PFSK-1 (cell line): ENCODE measurements around the gene MAP6.

ENCODE experiments used
- FOXP2 ChIP-seq: optimal IDR thresholded peaks from 2 replicates; pipeline ENCODE3; 2011; ENCODE audit warnings: borderline replicate concordance, control low read depth, inconsistent platforms; ENCODE audit not compliant: insufficient read depth; ENCODE audit errors: extremely low read length, extremely low read depth
- POLR2AphosphoS5 ChIP-seq: IDR thresholded peaks from 2 replicates; pipeline ENCODE4 v1.6.1; 2012; ENCODE audit warnings: low read depth, mild to moderate bottlenecking, control low read depth, low read length, moderate library complexity

DNA sequence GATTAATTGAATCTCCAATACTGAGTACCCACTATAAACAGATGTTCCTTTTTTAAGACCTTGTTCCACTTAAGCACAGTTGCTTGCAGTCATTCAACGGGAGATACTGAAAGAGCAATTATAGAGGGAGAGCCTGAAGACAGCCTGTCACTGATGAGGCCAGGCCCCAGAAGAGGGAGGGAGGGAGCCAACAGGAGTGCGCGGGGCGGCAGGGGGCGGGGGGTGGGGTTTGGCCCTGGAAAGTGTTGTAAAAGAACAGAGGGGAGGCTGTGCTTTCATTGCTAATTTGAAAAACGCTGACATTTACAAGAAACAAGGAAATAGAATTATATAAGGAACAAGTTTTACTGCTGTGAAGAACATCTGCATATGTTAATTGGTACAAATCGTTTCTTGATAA lies 53.1 kb downstream of the MAP6 start:
- TF ChIP-seq POLR2AphosphoS5 (no peak), FOXP2 (no peak)
